Mesenchymal stem cell (in vitro differentiated cells and primary cell): Measurements from ENCODE around the gene CBARP.
A peak's percentile ranks its signal among the peaks of the same experiment; 100 is the strongest.

Source experiments
- DNase-seq: peaks from one replicate; pipeline ENCODE4 v3.0.0-alpha.2; 2013
- H2AFZ ChIP-seq: one replicate; pipeline ENCODE4 v1.6.1; 2013; ENCODE audit warnings: low read depth, mild to moderate bottlenecking, control low read depth, inconsistent platforms, low read length, moderate library complexity
- H2AK5ac ChIP-seq: 2 replicates; pipeline ENCODE4 v1.6.1; 2013; ENCODE audit warnings: low read length, moderate library complexity, mild to moderate bottlenecking, inconsistent platforms; ENCODE audit not compliant: severe bottlenecking
- H2BK120ac ChIP-seq: one replicate; pipeline ENCODE4 v1.6.1; 2013; ENCODE audit warnings: low read depth, mild to moderate bottlenecking, inconsistent platforms, low read length, moderate library complexity
- H2BK12ac ChIP-seq, 2 experiments: one replicate each; pipeline ENCODE4 v1.6.1; 2013; ENCODE audit warnings: inconsistent platforms in 2 of 2, low read length in 2 of 2, mild to moderate bottlenecking in 2 of 2, moderate library complexity in 2 of 2, control low read depth in 1 of 2
- H2BK15ac ChIP-seq: one replicate; pipeline ENCODE4 v1.6.1; 2013; ENCODE audit warnings: mild to moderate bottlenecking, low read depth, inconsistent platforms; ENCODE audit not compliant: poor library complexity, severe bottlenecking
- H2BK5ac ChIP-seq: 2 replicates; pipeline ENCODE4 v1.6.1; 2013; ENCODE audit warnings: low read depth, mild to moderate bottlenecking, low read length, control low read depth, inconsistent platforms; ENCODE audit not compliant: poor library complexity, severe bottlenecking
- H3K14ac ChIP-seq, 2 experiments: one replicate each; pipeline ENCODE4 v1.6.1; 2013; ENCODE audit warnings: inconsistent platforms in 2 of 2, low read length in 2 of 2, control low read depth in 1 of 2, mild to moderate bottlenecking in 1 of 2, moderate library complexity in 1 of 2
- H3K18ac ChIP-seq, 2 experiments: one replicate each; pipeline ENCODE4 v1.6.1; 2013; ENCODE audit warnings: inconsistent platforms in 2 of 2, low read length in 2 of 2, control low read depth in 1 of 2, low read depth in 1 of 2, mild to moderate bottlenecking in 1 of 2
- H3K23ac ChIP-seq, 2 experiments: one replicate each; pipeline ENCODE4 v1.6.1; 2013; ENCODE audit warnings: inconsistent platforms in 2 of 2, low read length in 2 of 2, mild to moderate bottlenecking in 2 of 2, moderate library complexity in 2 of 2, control low read depth in 1 of 2
- H3K27ac ChIP-seq: 2 replicates; pipeline ENCODE4 v1.5.1; 2013; ENCODE audit warnings: mild to moderate bottlenecking, moderate library complexity, low read length, control low read depth, inconsistent platforms; ENCODE audit not compliant: poor library complexity, severe bottlenecking
- H3K27me3 ChIP-seq, 2 experiments: 2 replicates each; pipeline versions ENCODE4 v1.6.1 to v1.7.0; 2013; ENCODE audit warnings: low read length in 2 of 2, mild to moderate bottlenecking in 2 of 2, moderate library complexity in 2 of 2, control low read depth in 1 of 2, inconsistent platforms in 1 of 2; ENCODE audit not compliant: control insufficient read depth in 1 of 2, insufficient read depth in 1 of 2
- H3K36me3 ChIP-seq, 2 experiments: 2 replicates each; pipeline versions ENCODE4 v1.6.1 to v1.7.0; 2013; ENCODE audit warnings: low read length in 2 of 2, control low read depth in 1 of 2, inconsistent platforms in 1 of 2, low read depth in 1 of 2, mild to moderate bottlenecking in 1 of 2; ENCODE audit not compliant: insufficient read depth in 2 of 2, control insufficient read depth in 1 of 2
- H3K4ac ChIP-seq, 2 experiments: one replicate each; pipeline ENCODE4 v1.6.1; 2013; ENCODE audit warnings: inconsistent platforms in 2 of 2, low read length in 2 of 2, mild to moderate bottlenecking in 2 of 2, moderate library complexity in 2 of 2, control low read depth in 1 of 2, low read depth in 1 of 2
- H3K4me1 ChIP-seq: 2 replicates; pipeline ENCODE4 v1.6.1; 2013; ENCODE audit warnings: low read depth, low read length, control low read depth; ENCODE audit not compliant: control insufficient read depth, insufficient read depth
- H3K4me2 ChIP-seq: 2 replicates; pipeline ENCODE4 v1.6.1; 2013; ENCODE audit warnings: low read length, mild to moderate bottlenecking, inconsistent platforms; ENCODE audit not compliant: poor library complexity, severe bottlenecking
- H3K4me3 ChIP-seq, 2 experiments: 2 replicates each; pipeline versions ENCODE4 v1.5.1 to v1.7.0; 2013; ENCODE audit warnings: low read length in 2 of 2, mild to moderate bottlenecking in 2 of 2, control low read depth in 1 of 2, low read depth in 1 of 2; ENCODE audit not compliant: insufficient read depth in 1 of 2
- H3K79me1 ChIP-seq: replicated peaks from 2 replicates; pipeline ENCODE4 v1.6.1; 2013; ENCODE audit warnings: mild to moderate bottlenecking, control low read depth, low read length, inconsistent platforms; ENCODE audit not compliant: poor library complexity, severe bottlenecking
- H3K9ac ChIP-seq: 2 replicates; pipeline ENCODE4 v1.7.0; 2013; ENCODE audit warnings: mild to moderate bottlenecking, low read length, moderate library complexity
- H3K9me3 ChIP-seq: 2 replicates; pipeline ENCODE4 v1.7.0; 2013; ENCODE audit warnings: mild to moderate bottlenecking, low read length; ENCODE audit not compliant: control insufficient read depth
- H4K8ac ChIP-seq: one replicate; pipeline ENCODE4 v1.6.1; 2013; ENCODE audit warnings: inconsistent platforms, mild to moderate bottlenecking, low read length, moderate library complexity
- H4K91ac ChIP-seq: one replicate; pipeline ENCODE4 v1.6.1; 2013; ENCODE audit warnings: mild to moderate bottlenecking, low read length, inconsistent platforms
- WGBS: methylation state at CpG from one replicate; pipeline ENCODE4 v1.1.7; 2013; ENCODE audit warnings: mixed read lengths; 5-methylcytosine and 5-hydroxymethylcytosine counted together

CBARP gene

GRCh38 chr19:1248786-1249297 lies 11.0 kb upstream of the CBARP start:
- Histone ChIP-seq H3K4ac (peak overlapping the region; percentile 95 to 96), H3K36me3 (peaks cover 8 to 57% of the 10 kb centered on the region in 2 experiments), H3K27ac (peak overlapping the region; percentile 97), H3K23ac (no peak overlapping the region), H3K79me1 (peaks cover 18% of the 10 kb centered on the region), H3K9ac (peak overlapping the region; percentile 89), H3K27me3 (no peaks in the 10 kb centered on the region), H3K4me3 (peak overlapping the region; percentile 74 to 75), H4K8ac (peak overlapping the region; percentile 95), H2BK15ac (peak overlapping the region; percentile 95), H3K18ac (peak overlapping the region; percentile 90 to 99), H3K9me3 (no peaks in the 10 kb centered on the region), H3K14ac (peak overlapping the region in 1 of 2 experiments; percentile 97), H2AK5ac (no peak overlapping the region), H2BK12ac (peak overlapping the region in 1 of 2 experiments; percentile 57), H3K4me2 (peak overlapping the region; percentile 59), H3K4me1 (peaks cover 41% of the 10 kb centered on the region), H2BK5ac (peak overlapping the region; percentile 95), H2AFZ (no peak overlapping the region), H2BK120ac (peak overlapping the region; percentile 77), H4K91ac (peak overlapping the region; percentile 77)
- under 1% methylated on average over 26 of the region's 74 CpGs for WGBS
- DNase-seq, result no peak

- peak within 1 kb of the TSS; percentile 89 for H3K9ac ChIP-seq
Observed at GRCh38 chr19:1248139-1248785, 10.5 kb upstream of the CBARP start, which contains the start of gene MIDN. MIDN (plus strand) TSS chr19:1248583; CDS start chr19:1250297, 1,714 bp downstream.

GRCh38 chr19:1247748-1248138 lies 9.9 kb upstream of the CBARP start:
- peak overlapping the region; percentile 77 for H3K4me2 ChIP-seq
- 82% methylated on average over 8 of the region's 8 CpGs for WGBS

More at GRCh38 chr19:1248139-1248785, 10.5 kb upstream of the CBARP start, which contains the start of gene MIDN:
- Histone ChIP-seq H3K9me3 (no peaks in the 10 kb centered on the region), H2BK15ac (peak within 1 kb of the TSS; percentile 95), H3K14ac (peak within 1 kb of the TSS in 1 of 2 experiments; percentile 97), H3K18ac (peak within 1 kb of the TSS; percentile 95 to 99), H3K27me3 (no peaks in the 10 kb centered on the region), H2AK5ac (peak within 1 kb of the TSS; percentile 42), H2BK120ac (peak within 1 kb of the TSS; percentile 92), H3K23ac (no peak within 1 kb of the TSS), H3K36me3 (peaks cover 12 to 55% of the 10 kb centered on the region in 2 experiments), H4K91ac (peak within 1 kb of the TSS; percentile 85), H3K4me2 (peak within 1 kb of the TSS; percentile 77), H3K79me1 (peaks cover 20% of the 10 kb centered on the region), H2BK12ac (peak within 1 kb of the TSS; percentile 93 to 99), H2BK5ac (peak within 1 kb of the TSS; percentile 95), H3K4ac (peak within 1 kb of the TSS; percentile 95 to 96), H3K4me3 (peak within 1 kb of the TSS; percentile 74 to 75), H4K8ac (peak within 1 kb of the TSS; percentile 95), H2AFZ (no peak within 1 kb of the TSS), H3K27ac (peak within 1 kb of the TSS; percentile 97), H3K4me1 (peaks cover 40% of the 10 kb centered on the region)
- under 1% methylated on average over 32 of the region's 60 CpGs for WGBS
- peak; percentile 94 for DNase-seq

More at GRCh38 chr19:1247748-1248138, 9.9 kb upstream of the CBARP start:
- Histone ChIP-seq H3K27ac (no peak overlapping the region), H3K23ac (no peak overlapping the region), H2BK5ac (peak overlapping the region; percentile 90), H2AFZ (no peak overlapping the region), H3K18ac (peak overlapping the region; percentile 88 to 95), H3K36me3 (peaks cover 12 to 54% of the 10 kb centered on the region in 2 experiments), H3K4me1 (peaks cover 40% of the 10 kb centered on the region), H3K9me3 (no peaks in the 10 kb centered on the region), H3K4me3 (peak overlapping the region; percentile 71 to 74), H4K8ac (peak overlapping the region; percentile 41), H2BK15ac (peak overlapping the region; percentile 30), H3K79me1 (peaks cover 20% of the 10 kb centered on the region), H3K9ac (peak overlapping the region; percentile 86), H4K91ac (peak overlapping the region; percentile 29), H2BK120ac (peak overlapping the region; percentile 92), H3K14ac (peak overlapping the region in 1 of 2 experiments; percentile 44), H3K4ac (peak overlapping the region; percentile 62 to 64), H2BK12ac (peak overlapping the region; percentile 93 to 99), H3K27me3 (no peaks in the 10 kb centered on the region), H2AK5ac (peak overlapping the region; percentile 42)
- no peak for DNase-seq
